SK-N-SH treated with all-trans-retinoic acid at 6 μM for 48 hours (cell line): ENCODE results near the gene TEX29.

Experiments used
- CREB5 ChIP-seq: fragments of 250-450 bp; sonication (Bioruptor Pico); IDR thresholded peaks from 2 replicates; pipeline ENCODE4 v1.5.1; 2020; ENCODE audit warnings: low read depth, mild to moderate bottlenecking, moderate library complexity
- CSRNP3 ChIP-seq: fragments of 250-450 bp; sonication (Bioruptor Pico); IDR thresholded peaks from 2 replicates; pipeline ENCODE4 v1.5.1; 2021; ENCODE audit warnings: mild to moderate bottlenecking, moderate library complexity
- ESRRG ChIP-seq: fragments of 250-450 bp; sonication (Bioruptor Pico); IDR thresholded peaks from 2 replicates; pipeline ENCODE4 v1.6.1; 2021; ENCODE audit warnings: mild to moderate bottlenecking
- GLIS3 ChIP-seq: fragments of 250-450 bp; sonication (Bioruptor Pico); IDR thresholded peaks from 2 replicates; pipeline ENCODE4 v1.5.0; 2020; ENCODE audit warnings: mild to moderate bottlenecking, moderate library complexity
- PATZ1 ChIP-seq: fragments of 250-450 bp; sonication (Bioruptor Pico); IDR thresholded peaks from 2 replicates; pipeline ENCODE4 v1.8.0; 2020; ENCODE audit warnings: mild to moderate bottlenecking, moderate library complexity, borderline replicate concordance
- POU6F1 ChIP-seq: fragments of 250-450 bp; sonication (Bioruptor Pico); IDR thresholded peaks from 2 replicates; pipeline ENCODE4 v1.8.0; 2021; ENCODE audit warnings: low read depth, mild to moderate bottlenecking, moderate library complexity, borderline replicate concordance
- RARB ChIP-seq: fragments of 250-450 bp; sonication (Bioruptor Pico); IDR thresholded peaks from 2 replicates; pipeline ENCODE4 v1.8.0; 2021; ENCODE audit warnings: mild to moderate bottlenecking, moderate library complexity
- TCF4 ChIP-seq: fragments of 250-450 bp; sonication (Bioruptor Pico); IDR thresholded peaks from 2 replicates; pipeline ENCODE4 v1.8.0; 2021; ENCODE audit warnings: mild to moderate bottlenecking, moderate library complexity, borderline replicate concordance
- TSHZ2 ChIP-seq: fragments of 250-450 bp; sonication (Bioruptor Pico); IDR thresholded peaks from 2 replicates; pipeline ENCODE4 v1.5.0; 2020; ENCODE audit warnings: mild to moderate bottlenecking, moderate library complexity
- ZC3H10 ChIP-seq: fragments of 250-450 bp; sonication (Bioruptor Pico); IDR thresholded peaks from 2 replicates; pipeline ENCODE4 v1.5.1; 2021; ENCODE audit warnings: mild to moderate bottlenecking, moderate library complexity
- ZNF565 ChIP-seq: fragments of 450-650 bp; formaldehyde crosslinking; conservative IDR thresholded peaks from 2 replicates; pipeline ENCODE4 v1.5.0; 2020; ENCODE audit warnings: low read depth, mild to moderate bottlenecking, moderate library complexity

GRCh38 chr13:111278743-111279652, 41.4 kb upstream of the TEX29 start:
- TF ChIP-seq GLIS3 (CRISPR knock-in tag), result no peak
- TF ChIP-seq TCF4, result no peak
- no peak for TF ChIP-seq ZC3H10 (CRISPR knock-in tag)
- TF ChIP-seq TSHZ2, result no peak
- TF ChIP-seq RARB (CRISPR knock-in tag), result no peak
- no peak for TF ChIP-seq CSRNP3 (CRISPR knock-in tag)
- TF ChIP-seq CREB5 (CRISPR knock-in tag), result no peak
- TF ChIP-seq PATZ1, result no peak
- no peak for TF ChIP-seq POU6F1 (CRISPR knock-in tag)
- TF ChIP-seq ZNF565 (CRISPR knock-in tag), result no peak
- no peak for TF ChIP-seq ESRRG (CRISPR knock-in tag)
